Skin of body (tissue), 2 donors: ENCODE results near the gene PPP1R27. TPM values are rescaled to one million over a fixed set of nuclear protein-coding genes. Genes with fewer than 3 reads are reported as not detected.
"Not testable (repeated sequence)": the region's sequence is repeated elsewhere in the genome, so short reads cannot be mapped to it uniquely, and the experiment has no call there.

Experiments used
- DNase-seq: peaks from one replicate; lab custom pipeline; 2025; lab: John Stamatoyannopoulos, UW
- total RNA-seq: library from RNA; depleted of rRNA; stranded (reverse); fragments of >200 nt; gene quantifications from one replicate; pipeline ENCODE4 v1.2.3, GENCODE V29; 2014

The PPP1R27 gene
- total RNA-seq, 1 donor from 2014 or later = 10.0 TPM

- no peak for DNase-seq
Measured at GRCh38 chr17:81841866-81842265, 7.0 kb upstream of the PPP1R27 start.

GRCh38 chr17:81840826-81841778 is 6.3 kb upstream of the PPP1R27 start:
- DNase-seq = no peak

- not testable (repeated sequence) for DNase-seq
Measured at GRCh38 chr17:81840059-81840458, 5.2 kb upstream of the PPP1R27 start.

- no peak for DNase-seq
Measured at GRCh38 chr17:81839301-81839700, 4.5 kb upstream of the PPP1R27 start.

- no peak for DNase-seq
Measured at GRCh38 chr17:81838753-81839255, 4.0 kb upstream of the PPP1R27 start.

- DNase-seq = no peak
Measured at GRCh38 chr17:81837641-81838040, 2.8 kb upstream of the PPP1R27 start.

GRCh38 chr17:81833921-81834830 is 674 bp downstream of the PPP1R27 start:
- no peak for DNase-seq

- DNase-seq = peak; percentile 83
Measured at GRCh38 chr17:81833160-81833920, 1.5 kb downstream of the PPP1R27 start, which contains the start of gene MCRIP1. TSS of gene MCRIP1 (minus strand) at chr17:81833291. CDS start at chr17:81824506, 8,785 bp downstream.

- DNase-seq = no peak
Measured at GRCh38 chr17:81832608-81833159, 2.2 kb downstream of the PPP1R27 start.

GRCh38 chr17:81831957-81832607 is 2.8 kb downstream of the PPP1R27 start:
- peak; percentile 13 for DNase-seq

GRCh38 chr17:81831563-81831956 is 3.3 kb downstream of the PPP1R27 start:
- no peak for DNase-seq

- DNase-seq = no peak
Measured at GRCh38 chr17:81829858-81830257, 5.0 kb downstream of the PPP1R27 start.

- DNase-seq = no peak
Measured at GRCh38 chr17:81828656-81829055, 6.2 kb downstream of the PPP1R27 start.

- DNase-seq = no peak
Measured at GRCh38 chr17:81825841-81826466, 8.9 kb downstream of the PPP1R27 start.

- no peak for DNase-seq
Measured at GRCh38 chr17:81824595-81824994, 10.3 kb downstream of the PPP1R27 start.

GRCh38 chr17:81823820-81824550 is 10.9 kb downstream of the PPP1R27 start:
- no peak for DNase-seq

GRCh38 chr17:81822996-81823819 is 11.6 kb downstream of the PPP1R27 start:
- DNase-seq = no peak

GRCh38 chr17:81822312-81822637 is 12.6 kb downstream of the PPP1R27 start:
- DNase-seq = no peak
